Neural progenitor cell (in vitro differentiated cells): Measurements from ENCODE around the gene STX16.

Experiments used
- EZH2phosphoT487 ChIP-seq: fragments of 200-600 bp; sonication (generic); IDR thresholded peaks from 2 replicates; pipeline ENCODE4 v1.6.1; 2017; ENCODE audit warnings: antibody characterized with exemption
- TF ChIP-seq, protein P1 (sequence below): fragments of 200-600 bp; sonication (generic); IDR thresholded peaks from 2 replicates; pipeline ENCODE4 v1.5.1; 2017; ENCODE audit warnings: antibody characterized with exemption, mild to moderate bottlenecking

DNA sequence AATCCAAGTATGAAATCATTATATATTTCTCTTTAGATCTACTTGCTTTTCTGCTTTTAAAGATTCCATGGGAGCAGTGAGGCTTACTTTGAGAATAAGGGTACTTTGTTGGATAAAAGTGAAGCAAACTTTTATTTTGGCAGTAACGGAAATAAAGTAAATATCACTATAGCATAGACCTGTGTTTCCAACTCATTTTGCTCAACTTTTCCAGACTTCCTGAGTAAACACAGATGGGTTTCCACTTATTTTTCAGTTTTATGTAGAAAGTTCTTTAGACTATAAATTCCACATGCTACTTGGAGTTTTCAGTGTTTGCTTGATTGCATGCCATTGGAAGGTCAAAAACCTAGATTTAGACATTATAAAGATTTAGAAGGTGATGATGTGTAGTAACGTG lies 6.2 kb downstream of the STX16 start:
- no peak for TF ChIP-seq EZH2phosphoT487
- TF ChIP-seq, protein P1, sequence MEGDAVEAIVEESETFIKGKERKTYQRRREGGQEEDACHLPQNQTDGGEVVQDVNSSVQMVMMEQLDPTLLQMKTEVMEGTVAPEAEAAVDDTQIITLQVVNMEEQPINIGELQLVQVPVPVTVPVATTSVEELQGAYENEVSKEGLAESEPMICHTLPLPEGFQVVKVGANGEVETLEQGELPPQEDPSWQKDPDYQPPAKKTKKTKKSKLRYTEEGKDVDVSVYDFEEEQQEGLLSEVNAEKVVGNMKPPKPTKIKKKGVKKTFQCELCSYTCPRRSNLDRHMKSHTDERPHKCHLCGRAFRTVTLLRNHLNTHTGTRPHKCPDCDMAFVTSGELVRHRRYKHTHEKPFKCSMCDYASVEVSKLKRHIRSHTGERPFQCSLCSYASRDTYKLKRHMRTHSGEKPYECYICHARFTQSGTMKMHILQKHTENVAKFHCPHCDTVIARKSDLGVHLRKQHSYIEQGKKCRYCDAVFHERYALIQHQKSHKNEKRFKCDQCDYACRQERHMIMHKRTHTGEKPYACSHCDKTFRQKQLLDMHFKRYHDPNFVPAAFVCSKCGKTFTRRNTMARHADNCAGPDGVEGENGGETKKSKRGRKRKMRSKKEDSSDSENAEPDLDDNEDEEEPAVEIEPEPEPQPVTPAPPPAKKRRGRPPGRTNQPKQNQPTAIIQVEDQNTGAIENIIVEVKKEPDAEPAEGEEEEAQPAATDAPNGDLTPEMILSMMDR: no peak
